ENCODE data around the gene NPAS3.

Gene NPAS3

GRCh38 chr14:33652566-33653307, 714.1 kb downstream of the NPAS3 start:
- no peak for DNase-seq

GRCh38 chr14:33653308-33653695, 714.6 kb downstream of the NPAS3 start:
- DNase-seq: no peak

GRCh38 chr14:33655421-33655820, 716.7 kb downstream of the NPAS3 start:
- DNase-seq: no peak

GRCh38 chr14:33657476-33657875, 718.8 kb downstream of the NPAS3 start:
- DNase-seq: peak; percentile 27

- no peak for DNase-seq
Observed at GRCh38 chr14:33660248-33660647, 721.6 kb downstream of the NPAS3 start.

GRCh38 chr14:33661101-33661500, 722.4 kb downstream of the NPAS3 start:
- DNase-seq: no peak

- DNase-seq: peak; percentile 27
Observed at GRCh38 chr14:33668066-33668465, 729.4 kb downstream of the NPAS3 start.

- peak; percentile 49 for DNase-seq
Observed at GRCh38 chr14:33669111-33669510, 730.4 kb downstream of the NPAS3 start.

- DNase-seq: no peak
Observed at GRCh38 chr14:33670235-33670634, 731.6 kb downstream of the NPAS3 start.

GRCh38 chr14:33671556-33671955, 732.9 kb downstream of the NPAS3 start:
- DNase-seq: no peak

GRCh38 chr14:33674927-33675326, 736.2 kb downstream of the NPAS3 start:
- DNase-seq: no peak

- peak; percentile 73 for DNase-seq
Observed at GRCh38 chr14:33675415-33676130, 736.9 kb downstream of the NPAS3 start.

- DNase-seq: peak; percentile 64
Observed at GRCh38 chr14:33676135-33676566, 737.5 kb downstream of the NPAS3 start.

GRCh38 chr14:33676891-33677290, 738.2 kb downstream of the NPAS3 start:
- no peak for DNase-seq

- DNase-seq: no peak
Observed at GRCh38 chr14:33678005-33678404, 739.3 kb downstream of the NPAS3 start.

GRCh38 chr14:33679025-33679424, 740.3 kb downstream of the NPAS3 start:
- no peak for DNase-seq

GRCh38 chr14:33679461-33680225, 741.0 kb downstream of the NPAS3 start:
- DNase-seq: peak; percentile 89

GRCh38 chr14:33680873-33681272, 742.2 kb downstream of the NPAS3 start:
- DNase-seq: no peak

- peak; percentile 77 for DNase-seq
Observed at GRCh38 chr14:33682760-33683159, 744.1 kb downstream of the NPAS3 start.

GRCh38 chr14:33685026-33685425, 746.3 kb downstream of the NPAS3 start:
- DNase-seq: no peak

- no peak for DNase-seq
Observed at GRCh38 chr14:33685698-33686097, 747.0 kb downstream of the NPAS3 start.

GRCh38 chr14:33686218-33686617, 747.5 kb downstream of the NPAS3 start:
- DNase-seq: peak; percentile 86

- DNase-seq: peak; percentile 34
Observed at GRCh38 chr14:33686856-33687255, 748.2 kb downstream of the NPAS3 start.
